HG02623 (cell line): ENCODE measurements around the gene FIBCD1.

Experiments used
- ATAC-seq: cut with Tn5 transposase; IDR thresholded peaks from one replicate; pipeline ENCODE4 v1.9.1; 2021; ENCODE audit warnings: moderate library complexity; ENCODE audit not compliant: unreplicated experiment

FIBCD1 gene, protein sequence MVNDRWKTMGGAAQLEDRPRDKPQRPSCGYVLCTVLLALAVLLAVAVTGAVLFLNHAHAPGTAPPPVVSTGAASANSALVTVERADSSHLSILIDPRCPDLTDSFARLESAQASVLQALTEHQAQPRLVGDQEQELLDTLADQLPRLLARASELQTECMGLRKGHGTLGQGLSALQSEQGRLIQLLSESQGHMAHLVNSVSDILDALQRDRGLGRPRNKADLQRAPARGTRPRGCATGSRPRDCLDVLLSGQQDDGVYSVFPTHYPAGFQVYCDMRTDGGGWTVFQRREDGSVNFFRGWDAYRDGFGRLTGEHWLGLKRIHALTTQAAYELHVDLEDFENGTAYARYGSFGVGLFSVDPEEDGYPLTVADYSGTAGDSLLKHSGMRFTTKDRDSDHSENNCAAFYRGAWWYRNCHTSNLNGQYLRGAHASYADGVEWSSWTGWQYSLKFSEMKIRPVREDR

DNA sequence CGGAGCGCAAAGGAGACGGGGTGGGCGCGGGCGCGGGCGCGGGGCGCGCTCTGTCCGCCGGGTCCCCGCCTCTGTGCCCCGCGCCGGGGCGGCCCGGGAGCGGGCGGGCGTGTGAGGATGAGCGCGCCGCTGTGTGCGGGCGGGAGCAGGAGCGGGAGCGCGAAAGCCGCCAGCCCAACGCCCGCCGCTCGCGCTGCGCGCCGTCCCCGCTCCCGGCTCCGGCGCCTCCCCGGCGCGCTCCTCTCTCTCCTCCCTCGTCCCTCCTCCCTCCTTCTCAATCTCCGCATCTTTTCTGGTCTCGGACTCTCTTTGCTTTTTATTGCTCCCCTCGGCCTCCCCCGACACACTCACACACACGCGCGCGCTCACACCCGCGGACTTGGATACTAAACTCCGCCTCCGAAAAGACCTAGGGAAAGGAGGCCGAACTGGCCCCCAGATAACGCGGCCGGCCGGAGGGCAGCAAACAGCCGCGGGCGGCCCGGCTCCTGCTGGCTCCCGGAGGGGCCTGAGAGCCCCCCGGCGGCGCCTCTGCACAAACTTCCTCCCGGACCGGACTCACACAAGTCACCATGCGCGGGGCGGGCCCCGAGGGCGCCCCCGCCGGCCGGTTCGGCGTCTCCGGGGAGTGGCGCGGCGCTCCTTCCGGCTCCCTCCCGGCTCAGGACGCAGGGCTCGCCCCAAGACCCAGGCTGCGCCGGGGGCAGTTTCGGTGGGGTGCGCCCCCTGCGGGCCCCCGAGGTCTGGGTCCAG, at the start of gene FIBCD1:
Gene FIBCD1, minus strand, starts transcription at position 596 of the 753 bp plus-strand sequence. CDS start 640 bp downstream, outside the sequence.
- no peak for ATAC-seq

DNA sequence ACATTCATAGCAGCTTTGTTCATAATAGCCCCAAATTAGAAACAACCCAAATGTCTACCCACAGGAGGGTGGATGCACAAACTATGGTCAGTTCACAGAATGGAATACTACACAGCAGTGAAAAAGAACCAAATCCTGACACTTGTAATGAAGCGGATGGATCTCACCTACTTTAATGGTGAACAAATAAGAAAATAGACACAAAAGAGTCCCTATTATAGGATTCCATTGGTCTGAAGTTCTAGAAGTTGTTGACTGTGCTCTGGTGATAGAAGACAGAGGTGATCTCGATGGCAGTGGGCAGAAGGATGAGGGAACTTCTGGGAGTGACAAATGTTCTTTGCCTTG, 49.3 kb upstream of the FIBCD1 start:
- no peak for ATAC-seq

DNA sequence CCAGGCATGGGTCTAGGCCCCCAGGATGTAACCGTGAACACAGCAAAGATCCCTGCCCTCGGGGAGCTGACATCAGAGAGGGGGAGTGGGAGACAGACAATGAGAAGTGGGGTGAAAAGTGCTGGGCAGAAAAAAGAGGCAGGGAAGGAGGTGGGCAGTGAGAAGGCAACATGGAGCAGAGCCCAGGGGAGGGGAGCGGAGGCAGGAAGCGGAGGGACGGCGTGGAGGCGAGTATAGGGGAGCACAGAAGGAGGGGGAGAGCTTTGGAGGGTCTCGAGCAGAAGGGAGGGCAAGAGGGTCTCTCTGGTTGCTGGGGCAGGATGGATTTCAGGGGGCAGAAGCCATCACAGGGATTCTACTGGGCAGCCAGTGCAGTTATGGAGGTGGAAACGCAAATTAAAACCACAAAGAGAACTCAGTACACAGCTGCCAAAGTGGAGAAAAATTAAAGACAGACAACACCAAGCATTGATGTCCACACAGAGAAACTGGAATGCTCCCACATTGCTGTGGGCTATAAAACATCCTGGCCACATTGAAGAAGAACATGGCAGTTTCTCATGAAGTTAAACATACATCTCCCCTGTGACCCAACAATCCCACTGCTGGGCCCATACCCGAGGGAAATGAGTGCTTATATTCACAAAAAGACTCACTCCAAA, 48.8 kb upstream of the FIBCD1 start:
- no peak for ATAC-seq

DNA sequence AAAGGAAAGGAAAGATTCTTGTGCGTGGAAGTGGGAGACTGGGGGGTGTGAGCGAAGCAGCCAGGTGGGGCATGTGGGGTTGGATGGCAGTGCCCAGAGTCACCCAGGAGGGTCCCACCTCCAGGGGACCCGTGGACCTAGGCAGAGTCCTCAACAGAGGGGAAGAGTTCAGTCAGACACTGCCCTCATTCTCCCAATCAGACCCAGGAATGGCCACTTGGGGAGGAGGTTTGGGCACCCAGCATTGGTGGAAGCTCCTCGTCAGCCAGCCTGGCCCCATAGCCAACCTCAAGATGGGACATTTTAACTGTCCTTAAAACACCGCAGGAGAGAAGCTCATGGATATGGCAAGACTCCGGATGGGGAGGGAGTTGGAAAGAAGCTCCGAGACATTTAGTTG, 48.0 kb upstream of the FIBCD1 start:
- ATAC-seq: no peak

DNA sequence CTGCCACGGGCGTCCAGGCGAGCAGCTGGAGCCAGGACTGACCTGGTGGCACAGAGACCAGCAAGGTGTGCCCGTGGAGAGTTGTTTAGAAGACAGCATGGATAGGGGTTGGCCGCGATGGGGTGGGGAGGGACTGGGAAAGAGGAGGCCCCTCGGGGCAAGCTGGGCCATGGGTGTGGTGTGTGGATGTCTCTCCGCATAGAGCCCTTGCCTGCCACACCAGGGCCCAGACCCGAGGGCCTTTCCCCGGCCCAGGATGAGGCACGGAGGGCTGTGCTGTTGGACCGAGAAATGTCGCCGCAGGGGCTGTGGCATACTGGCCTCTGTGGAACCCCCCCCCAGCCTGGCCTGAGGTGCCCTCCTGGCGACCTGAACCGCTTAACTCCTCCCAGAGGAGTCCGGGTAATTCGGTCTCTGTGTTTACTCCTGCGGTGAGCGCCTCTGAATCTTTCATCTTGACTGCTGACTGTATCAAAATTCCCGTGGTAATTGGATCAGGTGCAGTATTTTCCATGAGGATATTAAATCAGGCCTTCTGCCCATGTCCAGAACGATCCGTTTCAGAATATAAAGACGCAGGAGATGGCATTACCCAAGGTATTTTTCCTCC, 47.4 kb upstream of the FIBCD1 start:
- no peak for ATAC-seq

DNA sequence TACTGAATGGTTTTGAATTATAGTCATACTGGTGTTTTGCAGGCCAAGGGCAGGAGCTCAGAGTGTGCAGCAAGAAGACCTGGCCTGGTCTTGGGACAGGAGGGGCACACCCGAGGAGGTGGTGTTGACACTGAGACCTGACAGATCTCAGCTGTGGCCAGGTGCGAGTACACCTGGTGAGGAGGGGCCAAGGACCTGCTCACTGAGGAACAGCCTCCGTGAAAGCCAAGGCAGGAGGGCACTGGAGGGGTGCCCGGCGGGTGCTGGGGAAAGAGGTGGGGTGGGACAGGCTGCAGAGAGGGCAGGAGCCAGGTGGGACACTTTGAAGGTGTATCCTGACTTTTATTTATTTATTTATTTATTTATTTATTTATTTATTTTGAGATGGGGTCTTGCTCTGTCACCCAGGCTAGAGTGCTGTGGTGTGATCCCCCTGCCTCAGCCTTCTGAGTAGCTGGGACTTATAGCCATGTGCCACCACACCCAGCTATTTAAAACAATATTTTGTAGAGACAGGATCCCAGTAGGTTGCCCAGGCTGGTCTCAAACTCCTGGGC, 46.6 kb upstream of the FIBCD1 start:
- no peak for ATAC-seq

DNA sequence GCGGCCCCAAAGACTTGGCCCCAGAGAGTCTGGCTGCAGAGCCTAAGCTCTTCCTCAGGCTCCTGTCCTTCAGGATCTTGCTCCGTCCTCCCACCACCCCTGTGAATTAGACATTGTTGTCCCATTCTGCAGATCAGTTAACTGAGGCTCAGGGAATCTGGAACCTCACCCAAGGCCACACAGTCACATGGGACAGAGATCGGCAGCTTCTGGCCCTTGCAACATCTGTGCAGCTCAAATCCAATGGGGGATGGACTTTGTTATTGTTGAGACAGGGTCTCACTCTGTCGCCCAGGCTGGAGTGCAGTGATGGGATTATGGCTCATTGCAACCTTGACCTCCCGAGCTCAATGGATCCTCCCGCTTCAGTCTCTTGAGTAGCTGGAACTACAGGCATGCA, 46.0 kb upstream of the FIBCD1 start:
- ATAC-seq: no peak

DNA sequence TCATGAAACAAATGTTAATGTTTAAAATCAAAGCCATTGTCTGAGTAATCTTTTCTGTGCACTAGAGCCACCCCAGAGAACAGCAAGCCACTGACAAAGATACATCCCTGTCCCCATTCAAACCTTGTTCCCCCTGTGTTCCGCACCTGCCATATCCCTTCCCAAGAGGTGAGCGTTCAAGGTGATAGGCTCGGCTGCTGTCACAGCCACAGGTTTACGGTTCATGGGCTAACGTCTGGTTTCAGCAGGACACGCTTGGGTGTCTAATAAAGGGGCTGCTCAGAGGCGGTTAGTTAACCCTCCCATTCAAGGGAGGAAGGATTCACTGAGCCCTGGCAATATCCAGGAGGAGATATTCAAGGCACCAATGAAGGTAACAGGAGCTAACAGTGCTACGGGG, 45.5 kb upstream of the FIBCD1 start:
- ATAC-seq: no peak

DNA sequence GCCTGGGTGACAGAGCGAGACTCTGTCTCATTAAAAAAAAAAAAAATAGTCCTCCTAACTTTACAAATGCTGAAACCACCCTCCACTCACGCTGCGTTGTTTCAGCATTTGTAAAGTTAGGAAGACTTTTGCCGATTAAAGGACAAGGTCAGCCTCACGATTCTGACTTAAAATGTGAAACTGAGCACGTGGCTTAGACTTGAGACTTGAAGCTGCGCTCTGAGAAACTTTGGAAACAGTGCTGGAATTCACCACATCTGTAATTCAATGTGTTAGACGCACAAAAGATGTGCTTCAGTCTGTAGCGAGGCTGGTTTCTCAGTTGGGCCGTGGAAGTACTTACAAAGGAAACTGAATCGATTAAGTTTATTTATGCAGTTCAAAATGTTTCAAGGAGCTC, 44.9 kb upstream of the FIBCD1 start:
- ATAC-seq: no peak

DNA sequence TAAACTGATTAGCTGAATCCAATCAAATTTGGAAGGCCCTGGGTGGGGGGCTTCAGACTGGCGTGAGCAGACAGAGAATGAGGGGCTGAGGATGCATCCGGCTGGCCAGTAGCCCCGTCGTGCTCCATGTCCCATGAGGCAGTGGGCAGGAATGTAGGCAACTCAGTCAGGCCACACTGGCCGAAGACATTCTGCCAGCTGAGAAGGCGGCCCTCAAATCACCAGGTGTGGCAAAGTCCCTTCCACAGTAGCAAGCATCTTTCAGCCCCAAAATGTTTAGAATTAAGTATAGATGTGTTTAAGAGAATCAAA, 44.3 kb upstream of the FIBCD1 start:
- no peak for ATAC-seq

DNA sequence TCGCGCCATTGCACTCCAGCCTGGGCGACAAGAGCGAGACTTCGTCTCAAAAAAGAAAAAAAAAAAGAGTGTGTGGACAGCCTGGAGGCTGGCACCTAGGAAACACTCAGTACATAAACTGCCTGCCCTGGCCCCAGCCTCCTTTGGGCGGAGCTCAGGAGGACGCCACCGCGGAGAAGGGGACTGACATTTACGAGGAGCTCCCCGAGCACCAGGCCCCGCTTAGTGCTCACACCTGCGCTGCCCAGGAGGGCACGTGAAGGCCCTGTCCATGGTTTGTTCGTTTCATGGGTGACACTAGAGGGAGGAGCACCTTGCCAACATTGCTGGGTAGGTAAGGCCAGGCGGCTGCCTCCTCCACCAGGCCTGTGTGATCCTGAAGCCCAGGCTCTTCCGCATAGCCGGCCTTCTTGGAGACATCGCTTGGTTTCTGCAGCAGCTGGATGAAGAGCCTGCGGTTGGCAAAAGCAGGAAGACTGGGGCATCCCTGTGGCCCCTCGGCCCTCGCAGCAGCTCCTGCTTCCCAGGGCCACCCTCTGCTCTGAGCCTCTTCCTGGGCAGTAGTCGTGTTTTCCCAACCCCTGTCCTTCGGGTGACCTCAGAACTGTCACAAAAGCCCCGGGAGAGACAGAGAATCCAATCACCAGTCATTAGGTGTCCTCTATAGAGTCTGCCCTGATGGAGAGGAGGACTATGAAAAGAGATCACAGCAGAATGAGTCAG, 43.8 kb upstream of the FIBCD1 start:
- no peak for ATAC-seq

DNA sequence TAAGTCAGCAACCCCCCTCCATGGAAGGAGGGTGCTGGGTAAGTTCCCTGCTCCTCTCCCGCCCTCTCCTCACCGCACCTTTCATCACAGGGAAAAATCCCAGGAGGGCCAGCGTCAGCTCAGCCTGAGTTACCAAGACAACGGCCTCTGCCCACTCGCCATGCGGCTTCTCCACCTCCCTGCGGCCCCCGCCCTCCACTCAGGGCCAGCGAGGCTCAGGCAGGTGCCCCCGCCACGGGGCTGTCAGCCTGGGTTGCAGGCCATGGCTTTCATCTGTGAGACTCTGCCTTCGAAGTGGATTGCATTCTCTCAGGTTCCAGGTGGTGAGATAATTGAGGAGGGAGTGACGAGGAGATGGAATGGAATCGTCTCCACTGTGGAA, 42.7 kb upstream of the FIBCD1 start:
- no peak for ATAC-seq

DNA sequence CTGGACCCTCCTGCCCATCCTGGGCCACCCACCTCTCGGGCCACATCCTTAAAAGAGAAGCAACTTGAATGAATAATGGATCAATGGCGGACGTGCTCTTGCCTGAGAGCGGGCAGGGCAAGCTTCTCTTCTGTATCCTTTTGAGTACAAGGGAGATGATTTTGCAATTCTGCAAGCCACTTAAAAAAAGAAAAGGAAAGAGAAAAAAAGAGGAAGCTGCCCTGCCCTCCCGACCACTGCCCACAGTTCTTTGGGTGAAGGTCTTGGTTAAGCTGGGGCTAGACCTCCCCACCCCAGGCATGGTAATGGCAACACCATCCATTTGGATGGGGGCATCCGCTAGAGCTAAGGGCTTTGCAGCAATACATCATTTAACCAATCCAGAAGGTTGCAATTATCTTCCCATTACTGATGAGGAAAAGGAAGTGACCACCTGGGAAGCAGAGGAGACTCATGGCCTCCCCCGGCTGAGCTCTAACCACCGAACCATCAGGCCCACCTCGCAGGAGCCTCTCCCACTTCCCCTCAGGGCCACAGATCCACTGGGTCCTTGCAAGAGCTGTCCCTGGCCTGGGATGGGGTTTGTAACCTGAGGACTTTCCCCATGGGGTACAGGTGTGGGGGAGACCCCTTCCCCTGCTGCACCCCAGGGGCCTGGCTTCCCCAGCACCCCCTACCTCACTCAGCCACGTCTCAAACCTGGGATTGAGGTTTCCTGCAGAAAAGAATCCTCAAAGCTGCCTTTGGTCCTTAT, 42.1 kb upstream of the FIBCD1 start:
- ATAC-seq: no peak

DNA sequence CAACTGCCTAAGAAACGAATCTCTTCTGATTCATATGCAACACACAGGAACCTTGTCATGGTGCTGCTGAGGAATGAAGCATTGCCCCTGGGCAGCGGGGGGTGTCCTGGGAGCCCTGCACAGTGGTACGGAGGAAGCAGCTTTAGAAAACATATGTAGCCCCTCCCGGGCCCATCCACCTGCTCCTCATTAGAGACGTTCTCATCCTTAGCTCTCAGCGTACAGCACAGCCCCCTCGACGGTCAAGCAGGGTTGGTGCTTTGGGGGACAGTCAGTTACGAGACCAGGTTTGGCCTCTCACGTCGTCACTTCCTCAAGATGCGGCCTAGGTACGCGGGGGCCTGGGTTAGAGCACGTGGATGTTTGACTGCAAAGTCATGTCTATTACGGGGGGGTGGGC, 41.5 kb upstream of the FIBCD1 start:
- ATAC-seq: no peak

DNA sequence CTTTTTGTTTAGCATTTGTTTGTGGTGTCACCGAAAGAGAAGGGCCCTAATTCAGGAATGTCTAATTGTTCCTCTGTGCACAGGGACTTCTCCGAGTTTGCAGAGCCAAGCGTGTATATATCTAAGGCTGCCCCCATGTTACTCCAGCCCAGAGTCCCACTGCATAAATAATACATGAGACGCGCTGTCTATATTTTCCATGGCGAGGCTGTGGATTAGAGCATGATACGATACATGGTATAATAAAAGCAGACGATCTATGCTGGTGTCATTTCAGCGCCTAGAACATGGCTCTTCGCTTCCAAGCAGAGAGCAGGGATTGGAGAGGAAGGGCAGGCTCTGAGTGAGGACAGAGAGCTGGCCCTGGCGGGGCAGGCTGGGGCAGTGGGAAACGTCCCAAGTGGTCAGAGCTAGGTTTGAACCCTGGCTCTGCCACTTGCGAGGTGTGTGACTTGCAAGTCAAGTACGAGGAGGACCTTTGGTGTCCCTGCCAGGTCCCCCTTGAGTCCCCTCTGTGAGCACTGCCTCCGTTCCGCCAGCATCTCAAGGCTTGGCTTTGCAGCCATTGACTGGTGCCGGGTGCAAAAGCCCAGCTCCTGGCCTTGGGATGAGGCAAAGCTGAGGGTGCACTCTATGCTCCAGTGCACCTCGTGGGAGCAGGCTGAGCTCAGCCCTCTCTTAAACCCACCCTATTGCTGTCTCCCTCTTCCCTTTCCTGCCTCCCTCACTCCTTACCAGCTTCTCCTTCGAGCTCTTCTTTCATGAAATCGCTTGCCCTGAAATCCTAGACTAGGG, 40.7 kb upstream of the FIBCD1 start:
- ATAC-seq: no peak

DNA sequence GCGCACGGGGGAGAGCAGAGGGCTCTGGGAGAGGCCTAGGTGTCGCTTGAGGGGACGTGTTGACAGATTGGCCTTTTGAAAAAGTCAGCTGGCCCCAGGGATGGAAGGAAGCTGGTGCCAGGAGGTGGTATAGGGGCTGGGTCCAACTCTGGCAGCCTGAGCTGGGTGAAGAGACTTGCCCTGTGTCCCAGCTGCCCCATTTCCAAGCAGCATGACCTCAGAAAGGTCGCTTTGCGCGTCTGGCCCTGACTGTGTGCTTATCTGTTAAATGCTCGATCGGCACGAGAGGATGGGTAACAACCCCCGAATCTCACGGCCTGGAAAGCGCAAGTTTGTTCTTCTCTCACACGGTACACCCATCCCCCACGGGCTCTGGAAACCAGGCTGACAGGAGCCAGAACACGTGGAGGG, 38.8 kb upstream of the FIBCD1 start:
- no peak for ATAC-seq

DNA sequence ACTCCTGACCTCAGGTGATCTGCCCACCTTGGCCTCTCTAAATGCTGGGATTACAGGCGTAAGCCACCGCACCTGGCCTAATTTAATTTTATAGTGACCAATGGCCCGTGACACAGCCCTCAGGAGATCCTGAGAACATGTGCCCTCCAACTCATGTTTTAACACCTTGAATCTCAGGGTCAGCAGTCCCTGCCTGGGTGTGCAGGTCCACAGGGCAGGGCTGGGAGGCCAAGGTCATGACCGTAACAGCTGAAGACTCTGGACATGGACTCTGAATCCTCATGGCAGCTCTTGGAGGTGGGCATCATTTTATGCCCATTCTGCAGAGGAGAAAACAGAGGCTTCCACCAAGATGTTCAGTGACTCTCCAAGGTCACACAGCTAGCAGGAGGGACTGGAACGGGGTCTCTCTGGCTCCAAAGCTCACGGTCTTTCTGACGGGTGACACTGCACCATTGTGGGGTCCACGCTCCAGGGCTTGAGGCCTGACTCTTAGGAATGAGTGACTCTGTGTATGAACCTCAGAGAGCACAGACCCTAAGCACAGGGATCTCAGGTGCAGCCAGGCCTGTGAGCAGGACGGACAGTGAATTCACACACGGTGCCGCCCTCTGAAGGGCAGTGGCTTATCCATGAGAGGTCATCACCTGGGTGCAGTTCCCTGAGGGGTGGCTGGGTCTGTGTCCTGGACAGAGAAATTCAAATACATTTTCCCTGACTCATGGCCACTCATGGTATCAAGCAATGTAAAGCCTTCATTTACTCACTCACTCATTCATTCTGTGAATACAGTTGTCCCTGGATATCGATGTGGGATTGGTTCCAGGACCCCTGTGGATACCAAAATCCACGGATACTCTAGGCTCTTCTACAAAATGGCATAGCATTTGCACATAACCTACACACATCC, 37.1 kb upstream of the FIBCD1 start:
- ATAC-seq: no peak

DNA sequence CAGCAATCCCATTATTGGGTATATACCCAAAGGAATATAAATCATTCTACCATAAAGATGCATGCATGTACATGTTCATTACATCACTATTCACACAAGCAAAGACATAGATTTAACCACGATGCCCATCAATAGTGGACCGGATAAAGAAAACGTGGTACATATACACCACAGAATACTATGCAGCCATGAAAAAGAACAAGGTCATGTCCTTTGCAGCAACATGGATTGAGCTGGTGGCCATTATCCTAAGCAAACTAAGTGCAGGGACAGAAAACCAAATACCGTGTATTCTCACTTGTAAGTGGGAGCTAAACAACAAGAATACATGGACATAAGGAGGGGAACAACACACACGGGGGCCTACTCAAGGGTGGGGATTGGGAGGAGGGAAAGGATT, 36.1 kb upstream of the FIBCD1 start:
- ATAC-seq: no peak
